K562 (cell line): ENCODE data around the gene SLC25A42. TPM values are rescaled to one million over a fixed set of nuclear protein-coding genes. Genes with fewer than 3 reads are reported as not detected.

ENCODE experiments used
- ATAC-seq: fragments of 200-7000 bp; cut with Tn5 transposase; 3 replicates; pipeline ENCODE4 v1.9.1; 2020; ENCODE audit warnings: moderate library complexity
- BruUV-seq: library from RNA; stranded (reverse); fragments of 400-500 nt; replicated peaks from 2 replicates; lab custom pipeline; 2021; lab: Mats Ljungman, UMichigan
- CTCF ChIA-PET: fragments of 300-600 bp; formaldehyde crosslinking; extraction: SDS; loops from one replicate; lab custom pipeline; 2021; ENCODE audit warnings: low intra/inter-chr PET ratio; lab: Yijun Ruan, JAX
- POLR2A ChIA-PET: fragments of 300-600, 350-650 bp; sonication (Branson Sonifier 250); formaldehyde crosslinking; extraction: SDS; loops from one replicate; lab custom pipeline; 2021; ENCODE audit warnings: antibody characterized with exemption, inconsistent platforms; lab: Yijun Ruan, JAX
- DNase-seq, 4 experiments: peaks; one replicate each; pipeline versions ENCODE4 v3.0.0 to v3.0.0-alpha.2; 2011 to 2018; ENCODE audit warnings: low spot score in 3 of 4, mixed read lengths in 3 of 4; ENCODE audit errors: extremely low read depth in 1 of 4
- FAIRE-seq: peaks from 2 replicates; lab custom pipeline; 2011; peaks lifted over from hg19 to GRCh38; lab: Jason Lieb, UNC
- H2AFZ ChIP-seq: 2 replicates; pipeline ENCODE4 v1.6.0; 2011; ENCODE audit warnings: low read depth, low read length, control low read depth, inconsistent platforms
- H3K27ac ChIP-seq: fragments of 200-600 bp; 3 replicates; pipeline ENCODE4 v1.8.0; 2011; ENCODE audit warnings: low read depth, mild to moderate bottlenecking, control low read depth, inconsistent platforms, low read length, moderate library complexity, mixed read lengths; ENCODE audit errors: extremely low read depth
- H3K27me3 ChIP-seq, 2 experiments: fragments of 300-600 bp in 1 of 2; 2 replicates in 1 of 2; 3 replicates in 1 of 2; pipeline versions ENCODE4 v1.6.0 to v1.8.0; 2011; ENCODE audit warnings: inconsistent platforms in 2 of 2, low read length in 2 of 2, mild to moderate bottlenecking in 1 of 2, mixed read lengths in 1 of 2, moderate library complexity in 1 of 2; ENCODE audit not compliant: control insufficient read depth in 2 of 2, insufficient read depth in 2 of 2
- H3K36me3 ChIP-seq: fragments of 300-600 bp; 3 replicates; pipeline ENCODE4 v1.8.0; 2011; ENCODE audit warnings: mild to moderate bottlenecking, low read length, inconsistent platforms; ENCODE audit not compliant: control insufficient read depth, insufficient read depth
- H3K4me1 ChIP-seq, 2 experiments: fragments of 200-600 bp in 1 of 2; replicated peaks in 1 of 2; 2 replicates in 1 of 2; 3 replicates in 1 of 2; pipeline versions ENCODE4 v1.5.1 to v1.8.0; 2011; ENCODE audit warnings: inconsistent platforms in 2 of 2, low read length in 2 of 2, mild to moderate bottlenecking in 1 of 2, mixed read lengths in 1 of 2, moderate library complexity in 1 of 2; ENCODE audit not compliant: control insufficient read depth in 2 of 2, insufficient read depth in 2 of 2
- H3K4me2 ChIP-seq: 2 replicates; pipeline ENCODE4 v1.6.1; 2011; ENCODE audit warnings: low read length, control low read depth, inconsistent platforms, mixed read lengths; ENCODE audit not compliant: insufficient read depth
- H3K4me3 ChIP-seq: fragments of 200-600 bp; sonication (generic), shearing (Covaris generic); 2 replicates; pipeline ENCODE4 v1.5.1; 2016; ENCODE audit warnings: control low read depth, inconsistent platforms
- H3K79me2 ChIP-seq: fragments of 200-600 bp; 3 replicates; pipeline ENCODE4 v1.8.0; 2011; ENCODE audit warnings: low read length, inconsistent platforms; ENCODE audit not compliant: control insufficient read depth, insufficient read depth
- H3K9ac ChIP-seq, 2 experiments: 2 replicates each; pipeline versions ENCODE4 v1.6.0 to v1.6.1; 2011; ENCODE audit warnings: low read depth in 2 of 2, low read length in 2 of 2, control low read depth in 1 of 2, inconsistent platforms in 1 of 2, mild to moderate bottlenecking in 1 of 2, mixed read lengths in 1 of 2; ENCODE audit not compliant: insufficient read depth in 1 of 2
- H3K9me1 ChIP-seq: one replicate; pipeline ENCODE4 v1.6.0; 2011; ENCODE audit warnings: inconsistent platforms, mild to moderate bottlenecking, low read length, moderate library complexity; ENCODE audit not compliant: control insufficient read depth, insufficient read depth
- H3K9me3 ChIP-seq: replicated peaks from 2 replicates; pipeline ENCODE4 v1.5.1; 2011; ENCODE audit warnings: low read depth, low read length, inconsistent platforms; ENCODE audit not compliant: control insufficient read depth, insufficient read depth
- H4K20me1 ChIP-seq: replicated peaks from 2 replicates; pipeline ENCODE4 v1.6.1; 2011; ENCODE audit warnings: low read length, inconsistent platforms, mixed read lengths; ENCODE audit not compliant: control insufficient read depth, insufficient read depth
- CREBBP ChIP-seq: IDR thresholded peaks from one replicate; pipeline ENCODE4 v1.6.1; 2012; ENCODE audit warnings: low read depth, mild to moderate bottlenecking, control low read depth, inconsistent platforms, low read length
- CSDE1 ChIP-seq, 2 experiments: fragments of 450-650 bp; IDR thresholded peaks; 2 replicates each; pipeline ENCODE4 v1.6.1; 2016; ENCODE audit warnings: mild to moderate bottlenecking in 1 of 2
- EP300 ChIP-seq: IDR thresholded peaks from 2 replicates; pipeline ENCODE4 v1.6.1; 2012; ENCODE audit warnings: low read length, improper control_type of control experiment
- ERF ChIP-seq: fragments of 450-650 bp; formaldehyde crosslinking; IDR thresholded peaks from 2 replicates; pipeline ENCODE4 v1.4.0; 2020; ENCODE audit warnings: mild to moderate bottlenecking, mixed read lengths
- MXI1 ChIP-seq: IDR thresholded peaks from 2 replicates; pipeline ENCODE4 v1.6.1; 2011; ENCODE audit warnings: low read depth, mild to moderate bottlenecking, improper control_type of control experiment, low read length
- MYNN ChIP-seq, 2 experiments: sonication (generic); formaldehyde crosslinking in 1 of 2; IDR thresholded peaks; 2 replicates each; pipeline versions ENCODE4 v1.5.0 to v1.6.1; 2016 to 2020; ENCODE audit warnings: antibody characterized with exemption in 1 of 2, missing genetic modification reagents in 1 of 2
- RBFOX2 ChIP-seq: fragments of 200-400 bp; formaldehyde crosslinking; IDR thresholded peaks from 2 replicates; pipeline ENCODE4 v1.6.1; 2017; ENCODE audit warnings: low read depth, mild to moderate bottlenecking, low read length, moderate library complexity
- RBM14 ChIP-seq: fragments of 200-400 bp; formaldehyde crosslinking; IDR thresholded peaks from 2 replicates; pipeline ENCODE4 v1.6.1; 2018; ENCODE audit warnings: low read depth, mild to moderate bottlenecking, low read length, moderate library complexity, borderline replicate concordance; ENCODE audit not compliant: insufficient read depth
- SMARCA4 ChIP-seq: fragments of 450-650 bp; IDR thresholded peaks from 2 replicates; pipeline ENCODE4 v1.6.1; 2016
- TRIM24 ChIP-seq, 2 experiments: fragments of 450-650 bp; IDR thresholded peaks; 2 replicates each; pipeline ENCODE4 v1.6.1; 2016
- ZKSCAN8 ChIP-seq: fragments of 200-800 bp; sonication (Bioruptor generic); IDR thresholded peaks from 2 replicates; pipeline ENCODE4 v1.6.1; 2016; ENCODE audit warnings: missing genetic modification characterization, missing compliant biosample characterization
- ZNF384 ChIP-seq: IDR thresholded peaks from 2 replicates; pipeline ENCODE4 v1.6.1; 2012; ENCODE audit warnings: low read depth, low read length, improper control_type of control experiment
- WGBS: fragments of 100-300 bp; shearing (Covaris generic); methylation state at CpG from one replicate; pipeline ENCODE4 v1.1.6; 2016; ENCODE audit warnings: low coverage, mixed read lengths; ENCODE audit not compliant: insufficient coverage; ENCODE audit errors: missing lambda C conversion rate; 5-methylcytosine and 5-hydroxymethylcytosine counted together
- in situ Hi-C: fragments of 300-500 bp; cut with MboI; formaldehyde crosslinking; loops from 4 replicates; pipeline ENCODE4 v1.15.0; 2018; ENCODE audit warnings: inconsistent platforms, mixed read lengths
- intact Hi-C: fragments of 100-400 bp; cut with micrococcal nuclease; formaldehyde crosslinking; loops from 2 replicates; pipeline ENCODE4 v1.14.2; 2022
- polyA plus RNA-seq, 8 experiments: library from polyadenylated mRNA; depleted of rRNA in 4 of 8; stranded (reverse) in 5 of 8; unstranded in 3 of 8; fragments of >200 nt; fragmentation: Nextera tagmentation in 2 of 8; fragmentation: Illumina TruSeq in 1 of 8; extraction: Ambion mirVana in 2 of 8; extraction: Trizol in 1 of 8; gene quantifications; 2 replicates each; pipeline versions ENCODE4 v1.2.1 to v1.2.3, GENCODE V29; 2011 to 2014; ENCODE audit warnings: inconsistent platforms in 1 of 8, missing spikeins in 1 of 8
- total RNA-seq, 7 experiments: library from RNA; depleted of rRNA in 6 of 7; stranded (reverse); fragments of >200 nt in 6 of 7; fragmentation: Illumina TruSeq in 2 of 7; extraction: Trizol in 2 of 7; gene quantifications; 2 replicates each; pipeline versions ENCODE4 v1.2.1 to v1.2.3, GENCODE V29; 2011 to 2021; ENCODE audit warnings: low replicate concordance in 1 of 7
- TF ChIP-seq, protein P1 (sequence below): fragments of 250-450 bp; sonication (Bioruptor Pico); IDR thresholded peaks from 2 replicates; pipeline ENCODE4 v1.5.0; 2021; ENCODE audit warnings: mild to moderate bottlenecking, moderate library complexity
- TF ChIP-seq, protein P2 (sequence below), 2 experiments: IDR thresholded peaks in 1 of 2; conservative IDR thresholded peaks in 1 of 2; 2 replicates each; pipeline ENCODE4 v1.6.1; 2016; ENCODE audit warnings: low read depth in 2 of 2, mild to moderate bottlenecking in 1 of 2, missing compliant biosample characterization in 1 of 2, missing genetic modification characterization in 1 of 2, moderate library complexity in 1 of 2
- TF ChIP-seq, protein P3 (sequence below): fragments of 450-650 bp; formaldehyde crosslinking; IDR thresholded peaks from 2 replicates; pipeline ENCODE4 v1.4.0; 2020; ENCODE audit warnings: mild to moderate bottlenecking, moderate library complexity

SLC25A42 gene
- total and polyA plus RNA-seq, 9 of the 15 experiments (the other 6 are each of a cell fraction or from before 2014, with no cell fraction given): 0.59 to 32.2 (median 14.1) TPM

DNA sequence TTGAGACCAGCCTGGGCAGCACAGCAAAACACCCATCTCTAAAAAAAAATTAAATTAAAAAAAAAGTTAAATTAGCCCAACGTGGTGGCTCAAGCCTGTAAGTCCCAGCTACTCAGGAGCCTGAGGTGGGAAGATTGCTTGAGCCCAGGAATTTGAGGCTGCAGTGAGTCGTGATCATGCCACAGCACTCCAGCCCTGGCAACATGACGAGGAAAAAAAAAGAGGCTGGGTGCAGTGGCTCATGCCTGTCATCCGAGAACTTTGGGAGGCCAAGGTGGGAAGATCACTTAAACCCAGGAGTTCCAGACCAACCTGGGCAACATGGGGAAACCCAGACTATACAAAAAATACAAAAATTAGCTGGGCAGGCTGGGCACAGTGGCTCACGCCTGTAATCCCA is 76.7 kb downstream of the SLC25A42 start:
- BruUV-seq: no TSS peak
- no peaks in the 10 kb centered on the region for H3K9me3 ChIP-seq
- H3K36me3 ChIP-seq: no peaks in the 10 kb centered on the region
- in situ Hi-C loops: loop anchor here (5.0 kb wide), 1 partner anchor 202 kb away; no protein-coding TSS in a partner anchor
- no peak for DNase-seq
- H2AFZ ChIP-seq: no peak overlapping the region
- no peaks in the 10 kb centered on the region; a peak in 1 of 5 replicates for H3K27me3 ChIP-seq
- no peaks in the 10 kb centered on the region for H3K9me1 ChIP-seq
- peaks cover 3% of the 10 kb centered on the region; the same call in 1 of the 2 replicates for H4K20me1 ChIP-seq
- no peak for FAIRE-seq
- H3K9ac ChIP-seq: no peak overlapping the region
- CTCF ChIA-PET: no interaction called here
- intact Hi-C loops: no loop called here
- POLR2A ChIA-PET: interaction anchor here (1.4 to 1.8 kb wide), 2 partner anchors 16 to 75 kb away, joined by 5 to 6 read pairs; no protein-coding TSS in a partner anchor
- no peak for ATAC-seq
- H3K4me3 ChIP-seq: no peak overlapping the region
- 22% methylated on average over 5 of the region's 5 CpGs for WGBS
- H3K4me1 ChIP-seq: peaks cover 10 to 23% of the 10 kb centered on the region in 2 experiments
- TF ChIP-seq CSDE1 (IDR thresholded peaks at IDR 0.05) (no peak), ERF (CRISPR knock-in tag) (no peak), TRIM24 (IDR thresholded peaks at IDR 0.05) (no peak), EP300 (no peak), MYNN (IDR thresholded peaks at IDR 0.05) (no peak), MYNN (CRISPR knock-in tag; IDR thresholded peaks at IDR 0.05) (no peak), MXI1 (no peak), RBFOX2 (no peak), CREBBP (no peak), SMARCA4 (no peak), ZNF384 (no peak), ZKSCAN8 (CRISPR knock-in tag) (no peak), RBM14 (no peak)
- TF ChIP-seq, protein P1, sequence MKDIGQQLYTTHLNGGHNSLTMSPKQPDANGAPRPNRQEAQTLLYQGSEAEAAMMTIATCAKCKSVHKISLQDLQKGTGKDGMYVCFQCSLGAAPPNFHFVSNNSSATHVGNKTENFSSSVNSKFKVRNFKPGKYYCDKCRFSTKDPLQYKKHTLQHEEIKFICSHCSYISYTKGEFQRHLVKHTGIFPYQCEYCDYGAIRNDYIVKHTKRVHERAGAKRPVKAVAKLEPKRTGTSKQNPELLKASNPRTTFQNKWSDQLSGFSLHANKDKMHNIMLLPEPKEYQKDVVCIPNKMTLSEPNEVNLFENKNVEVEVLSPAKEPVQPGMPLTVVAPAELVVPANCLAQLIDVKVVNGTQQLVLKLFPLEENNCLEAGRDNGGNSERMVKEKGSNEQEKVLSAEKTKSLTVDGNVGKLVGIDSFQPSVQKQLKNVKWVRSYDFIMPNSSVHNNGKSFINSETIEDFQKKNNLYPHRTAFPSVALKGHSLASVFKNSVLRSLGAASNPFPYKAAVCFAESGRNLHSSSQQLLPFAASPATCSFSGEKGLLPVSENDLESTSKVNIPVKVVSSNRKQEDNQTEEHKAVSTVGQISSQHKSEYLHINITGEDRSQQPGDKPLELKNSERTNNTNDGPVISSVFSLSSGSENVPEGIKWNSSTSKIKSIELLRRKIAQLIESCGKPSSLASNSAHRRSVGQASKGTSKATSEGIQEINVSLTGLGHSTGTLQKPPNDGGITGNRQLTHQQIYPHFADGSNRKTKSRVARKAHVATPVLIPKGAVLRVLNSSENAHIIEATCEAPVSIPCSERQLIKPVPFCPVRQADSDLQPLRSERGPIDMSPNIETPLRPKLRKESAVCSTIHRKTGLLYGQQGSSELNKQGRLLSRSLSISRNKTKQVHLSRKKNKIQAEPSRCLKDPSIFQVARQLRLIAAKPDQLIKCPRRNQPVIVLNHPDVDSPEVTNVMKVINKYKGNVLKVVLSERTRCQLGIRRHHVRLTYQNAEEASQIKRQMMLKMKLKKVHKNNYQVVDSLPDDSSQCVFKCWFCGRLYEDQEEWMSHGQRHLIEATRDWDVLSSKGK: no peak
- TF ChIP-seq, protein P2, sequence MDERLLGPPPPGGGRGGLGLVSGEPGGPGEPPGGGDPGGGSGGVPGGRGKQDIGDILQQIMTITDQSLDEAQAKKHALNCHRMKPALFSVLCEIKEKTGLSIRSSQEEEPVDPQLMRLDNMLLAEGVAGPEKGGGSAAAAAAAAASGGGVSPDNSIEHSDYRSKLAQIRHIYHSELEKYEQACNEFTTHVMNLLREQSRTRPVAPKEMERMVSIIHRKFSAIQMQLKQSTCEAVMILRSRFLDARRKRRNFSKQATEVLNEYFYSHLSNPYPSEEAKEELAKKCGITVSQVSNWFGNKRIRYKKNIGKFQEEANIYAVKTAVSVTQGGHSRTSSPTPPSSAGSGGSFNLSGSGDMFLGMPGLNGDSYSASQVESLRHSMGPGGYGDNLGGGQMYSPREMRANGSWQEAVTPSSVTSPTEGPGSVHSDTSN (CRISPR knock-in tag; IDR thresholded peaks at IDR 0.05; ENCODE audit: low read depth): no peak
- TF ChIP-seq, protein P2 (tag; conservative IDR thresholded peaks at IDR 0.05; ENCODE audit: low read depth): no peak
- TF ChIP-seq, protein P3, sequence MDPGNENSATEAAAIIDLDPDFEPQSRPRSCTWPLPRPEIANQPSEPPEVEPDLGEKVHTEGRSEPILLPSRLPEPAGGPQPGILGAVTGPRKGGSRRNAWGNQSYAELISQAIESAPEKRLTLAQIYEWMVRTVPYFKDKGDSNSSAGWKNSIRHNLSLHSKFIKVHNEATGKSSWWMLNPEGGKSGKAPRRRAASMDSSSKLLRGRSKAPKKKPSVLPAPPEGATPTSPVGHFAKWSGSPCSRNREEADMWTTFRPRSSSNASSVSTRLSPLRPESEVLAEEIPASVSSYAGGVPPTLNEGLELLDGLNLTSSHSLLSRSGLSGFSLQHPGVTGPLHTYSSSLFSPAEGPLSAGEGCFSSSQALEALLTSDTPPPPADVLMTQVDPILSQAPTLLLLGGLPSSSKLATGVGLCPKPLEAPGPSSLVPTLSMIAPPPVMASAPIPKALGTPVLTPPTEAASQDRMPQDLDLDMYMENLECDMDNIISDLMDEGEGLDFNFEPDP (CRISPR knock-in tag): no peak
- no peak overlapping the region for H3K4me2 ChIP-seq
- no peak overlapping the region for H3K27ac ChIP-seq
- peaks cover 25% of the 10 kb centered on the region for H3K79me2 ChIP-seq
